Suprapubic skin (tissue), 4 donors: ENCODE data around the gene DCAF4. TPM values are rescaled to one million over a fixed set of nuclear protein-coding genes. Genes with fewer than 3 reads are reported as not detected.

Source experiments
- DNase-seq, 2 donors: peaks; one replicate each; pipeline ENCODE4 v3.0.0-alpha.2; 2019; ENCODE audit warnings: low spot score in 2 of 2
- H3K27ac ChIP-seq: fragments of 200-600 bp; sonication (generic); one replicate; pipeline ENCODE4 v1.5.1; 2019
- H3K27me3 ChIP-seq: fragments of 200-600 bp; sonication (generic); one replicate; pipeline ENCODE4 v1.5.1; 2019
- H3K36me3 ChIP-seq: fragments of 200-600 bp; sonication (generic); one replicate; pipeline ENCODE4 v1.5.1; 2019
- H3K4me1 ChIP-seq: fragments of 200-600 bp; sonication (generic); one replicate; pipeline ENCODE4 v1.5.1; 2019
- H3K4me3 ChIP-seq: fragments of 200-600 bp; sonication (generic); one replicate; pipeline ENCODE4 v1.5.1; 2019; ENCODE audit warnings: mild to moderate bottlenecking
- H3K9me3 ChIP-seq: fragments of 200-600 bp; sonication (generic); one replicate; pipeline ENCODE4 v1.5.1; 2019
- EP300 ChIP-seq: sonication (generic); formaldehyde crosslinking; IDR thresholded peaks from one replicate; pipeline ENCODE4 v1.6.1; 2017; ENCODE audit warnings: antibody characterized with exemption
- POLR2A ChIP-seq, 2 donors: fragments of 450-650 bp; IDR thresholded peaks; one replicate each; pipeline ENCODE4 v1.6.1; 2017; ENCODE audit warnings: antibody characterized with exemption in 2 of 2, mild to moderate bottlenecking in 2 of 2, moderate library complexity in 2 of 2
- POLR2AphosphoS5 ChIP-seq, 3 donors: sonication (generic); formaldehyde crosslinking; IDR thresholded peaks; one replicate each; pipeline ENCODE4 v1.6.1; 2017; ENCODE audit warnings: antibody characterized with exemption in 3 of 3
- WGBS: methylation state at CpG from one replicate; pipeline ENCODE4 v1.1.5; 2018; 5-methylcytosine and 5-hydroxymethylcytosine counted together
- total RNA-seq, 4 donors: library from RNA; depleted of rRNA; stranded (reverse); fragments of >200 nt; gene quantifications; one replicate each; pipeline ENCODE4 v1.1.0, GENCODE V29; 2016
- TF ChIP-seq, protein P1 (sequence below), 2 donors: fragments of 200-600 bp in 1 of 2; fragments of 450-650 bp in 1 of 2; sonication (generic) in 1 of 2; IDR thresholded peaks; one replicate each; pipeline ENCODE4 v1.5.1; 2016 to 2019; ENCODE audit warnings: antibody characterized with exemption in 2 of 2, mild to moderate bottlenecking in 1 of 2, moderate library complexity in 1 of 2

Gene DCAF4
- total RNA-seq, 4 donors from 2014 or later, result 52.0 to 64.7 (median 55.3) TPM

DNA sequence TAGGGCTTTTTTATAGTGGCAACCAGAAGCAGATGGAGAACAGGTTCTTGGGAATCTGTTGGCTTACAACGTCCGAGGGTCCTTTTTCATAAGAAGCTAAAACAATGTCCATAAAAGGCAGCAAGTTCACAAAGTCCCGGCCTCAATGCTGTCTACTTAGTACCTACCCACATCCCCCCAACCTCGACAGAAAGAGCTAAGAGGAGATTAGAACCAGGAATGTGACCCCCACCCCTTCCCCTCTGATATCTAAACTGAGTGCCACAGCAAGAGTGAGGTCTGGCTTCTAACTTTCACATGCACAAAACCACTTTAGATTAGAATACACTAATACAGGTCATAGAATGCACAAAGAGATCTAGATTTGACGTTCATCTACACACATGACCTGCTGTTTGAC lies 36.9 kb upstream of the DCAF4 start:
- no peaks in the 10 kb centered on the region for H3K9me3 ChIP-seq
- no peak overlapping the region for H3K4me3 ChIP-seq
- H3K36me3 ChIP-seq, result no peaks in the 10 kb centered on the region
- TF ChIP-seq, protein P1, sequence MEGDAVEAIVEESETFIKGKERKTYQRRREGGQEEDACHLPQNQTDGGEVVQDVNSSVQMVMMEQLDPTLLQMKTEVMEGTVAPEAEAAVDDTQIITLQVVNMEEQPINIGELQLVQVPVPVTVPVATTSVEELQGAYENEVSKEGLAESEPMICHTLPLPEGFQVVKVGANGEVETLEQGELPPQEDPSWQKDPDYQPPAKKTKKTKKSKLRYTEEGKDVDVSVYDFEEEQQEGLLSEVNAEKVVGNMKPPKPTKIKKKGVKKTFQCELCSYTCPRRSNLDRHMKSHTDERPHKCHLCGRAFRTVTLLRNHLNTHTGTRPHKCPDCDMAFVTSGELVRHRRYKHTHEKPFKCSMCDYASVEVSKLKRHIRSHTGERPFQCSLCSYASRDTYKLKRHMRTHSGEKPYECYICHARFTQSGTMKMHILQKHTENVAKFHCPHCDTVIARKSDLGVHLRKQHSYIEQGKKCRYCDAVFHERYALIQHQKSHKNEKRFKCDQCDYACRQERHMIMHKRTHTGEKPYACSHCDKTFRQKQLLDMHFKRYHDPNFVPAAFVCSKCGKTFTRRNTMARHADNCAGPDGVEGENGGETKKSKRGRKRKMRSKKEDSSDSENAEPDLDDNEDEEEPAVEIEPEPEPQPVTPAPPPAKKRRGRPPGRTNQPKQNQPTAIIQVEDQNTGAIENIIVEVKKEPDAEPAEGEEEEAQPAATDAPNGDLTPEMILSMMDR (IDR thresholded peaks at IDR 0.05), result no peak
- no peak for TF ChIP-seq EP300
- no peak for TF ChIP-seq POLR2AphosphoS5 (IDR thresholded peaks at IDR 0.05)
- TF ChIP-seq POLR2A (IDR thresholded peaks at IDR 0.05), result no peak
- H3K27ac ChIP-seq, result no peak overlapping the region
- DNase-seq, result no peak
- H3K27me3 ChIP-seq, result peaks cover 36% of the 10 kb centered on the region
- WGBS, result 82% methylated on average over 5 of the region's 5 CpGs
- H3K4me1 ChIP-seq, result peaks cover 25% of the 10 kb centered on the region

DNA sequence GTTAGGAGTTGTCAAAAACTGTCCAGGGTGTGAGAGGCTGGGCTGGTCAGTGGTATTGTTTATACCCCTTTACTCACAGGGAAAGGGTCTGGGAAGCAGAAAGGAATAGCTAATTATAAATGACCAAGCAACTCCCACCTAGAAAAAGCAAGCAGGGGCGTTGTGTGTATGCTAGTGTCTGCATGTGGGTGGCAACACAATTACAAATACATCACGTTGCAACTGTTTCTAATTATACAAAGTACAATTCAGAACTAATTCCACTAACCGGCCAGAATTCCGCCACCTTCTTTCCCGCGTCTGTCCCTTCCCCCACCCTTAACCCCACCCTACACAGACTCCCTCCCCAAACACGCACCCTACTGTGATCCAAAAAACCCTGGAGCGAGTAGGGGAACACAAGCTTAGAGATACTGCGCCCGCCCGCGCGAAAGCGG lies 34.6 kb upstream of the DCAF4 start:
- no peak for TF ChIP-seq POLR2AphosphoS5 (IDR thresholded peaks at IDR 0.05)
- no peak for TF ChIP-seq EP300
- no peak for TF ChIP-seq POLR2A (IDR thresholded peaks at IDR 0.05)
- TF ChIP-seq, protein P1 (IDR thresholded peaks at IDR 0.05), result no peak
- Histone ChIP-seq H3K4me1 (peaks cover 35% of the 10 kb centered on the region), H3K27ac (no peak overlapping the region), H3K9me3 (no peaks in the 10 kb centered on the region), H3K36me3 (no peaks in the 10 kb centered on the region), H3K27me3 (peaks cover 44% of the 10 kb centered on the region), H3K4me3 (peak overlapping the region; percentile 92)
- no peak for DNase-seq
- 3% methylated on average over 14 of the region's 14 CpGs for WGBS

DNA sequence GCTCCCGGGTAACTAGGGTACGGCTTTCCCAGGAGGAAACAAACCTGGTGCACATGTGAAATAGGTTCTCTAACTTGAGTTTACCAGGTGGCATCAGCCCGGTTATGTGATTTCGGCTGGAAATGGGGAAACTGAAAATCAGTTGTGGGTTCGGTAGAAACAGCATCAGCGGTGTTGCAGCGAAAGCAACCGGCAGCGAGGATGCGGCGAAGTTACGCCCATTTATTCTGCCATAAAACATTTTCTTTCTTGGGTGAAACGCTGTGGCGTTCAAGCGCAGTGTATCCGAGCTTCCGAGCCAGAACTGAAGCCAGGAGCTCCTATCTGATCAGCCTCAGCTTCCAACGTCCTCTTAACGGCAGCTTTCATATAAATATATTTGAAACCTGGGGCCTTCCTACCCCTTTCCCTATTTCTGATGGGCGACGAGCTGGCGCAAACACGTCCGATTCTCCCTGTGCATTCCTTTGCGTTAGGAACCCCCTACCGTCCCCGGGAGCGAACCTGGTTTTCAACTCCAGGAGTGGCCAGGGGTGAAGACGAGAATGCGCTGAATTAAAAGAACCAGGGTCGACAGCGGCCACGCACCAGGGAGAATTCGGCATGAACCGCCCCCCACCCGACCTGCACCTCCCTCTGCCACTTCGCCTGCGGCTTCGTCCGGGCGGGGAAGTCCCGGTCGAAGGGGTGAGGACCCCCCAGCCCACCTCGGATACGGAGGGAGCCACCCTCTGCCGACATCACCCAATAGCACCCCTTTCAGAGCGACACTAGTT lies 34.0 kb upstream of the DCAF4 start:
- Histone ChIP-seq H3K27me3 (peaks cover 49% of the 10 kb centered on the region), H3K4me3 (peak overlapping the region; percentile 92), H3K9me3 (no peaks in the 10 kb centered on the region), H3K4me1 (peaks cover 35% of the 10 kb centered on the region), H3K27ac (no peak overlapping the region), H3K36me3 (no peaks in the 10 kb centered on the region)
- no peak for DNase-seq
- TF ChIP-seq POLR2A (IDR thresholded peaks at IDR 0.05), result no peak
- TF ChIP-seq, protein P1 (IDR thresholded peaks at IDR 0.05), result no peak
- no peak for TF ChIP-seq EP300
- no peak for TF ChIP-seq POLR2AphosphoS5 (IDR thresholded peaks at IDR 0.05)
- WGBS, result 0% methylated on average over 40 of the region's 47 CpGs

DNA sequence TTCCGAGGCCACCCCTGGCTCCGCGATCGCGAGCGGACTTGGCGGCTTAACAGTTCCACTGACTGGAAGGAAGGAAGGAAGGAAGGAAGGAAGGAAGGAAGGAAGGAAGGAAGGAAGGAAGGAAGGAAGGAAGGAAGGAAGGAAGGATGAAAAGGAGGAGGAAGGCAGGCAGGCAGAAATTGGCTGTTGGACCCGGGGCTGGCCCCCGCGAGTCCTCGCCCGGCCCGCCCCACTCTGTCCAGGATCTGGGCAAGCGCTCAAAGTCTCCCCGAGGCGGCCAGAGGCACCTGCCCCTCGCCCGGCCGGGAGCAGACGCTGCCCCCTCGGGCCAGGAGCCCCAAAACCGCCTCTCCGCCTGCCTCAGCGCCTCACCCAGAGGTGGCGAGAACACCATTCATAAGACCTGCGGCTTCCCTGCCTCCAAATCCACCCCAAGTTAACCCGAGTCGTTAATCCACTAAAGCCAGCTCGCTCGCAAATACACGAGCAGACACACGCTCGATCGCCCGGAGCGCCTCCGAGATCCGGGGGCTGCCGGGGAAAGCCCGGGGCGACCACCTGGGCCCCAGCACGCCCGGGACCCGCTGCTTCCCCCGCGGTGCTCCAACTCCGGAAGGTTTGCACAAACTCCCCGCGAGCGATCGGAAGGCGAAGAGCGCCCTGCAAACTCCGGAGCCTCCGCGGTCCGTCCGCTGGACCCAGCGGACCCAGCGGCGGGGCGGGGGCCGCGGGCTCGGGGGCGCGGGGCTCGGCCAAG lies 33.2 kb upstream of the DCAF4 start:
- Histone ChIP-seq H3K9me3 (no peaks in the 10 kb centered on the region), H3K4me1 (peaks cover 35% of the 10 kb centered on the region), H3K27ac (no peak overlapping the region), H3K27me3 (peaks cover 49% of the 10 kb centered on the region), H3K36me3 (no peaks in the 10 kb centered on the region), H3K4me3 (peak overlapping the region; percentile 92)
- TF ChIP-seq POLR2AphosphoS5 (IDR thresholded peaks at IDR 0.05), result no peak
- TF ChIP-seq, protein P1 (IDR thresholded peaks at IDR 0.05), result no peak
- no peak for TF ChIP-seq POLR2A (IDR thresholded peaks at IDR 0.05)
- no peak for TF ChIP-seq EP300
- WGBS, result under 1% methylated on average over 23 of the region's 68 CpGs
- peak in 1 of 2 donors; percentile 59 for DNase-seq
